Type B pancreatic cell (in vitro differentiated cells): ENCODE measurements around the gene NLRP2B. TPM values are rescaled to one million over a fixed set of nuclear protein-coding genes. Genes with fewer than 3 reads are reported as not detected.
"Not testable (repeated sequence)": the region's sequence is repeated elsewhere in the genome, so short reads cannot be mapped to it uniquely, and the experiment has no call there.

ENCODE experiments used
- DNase-seq: peaks from one replicate; pipeline ENCODE4 v3.0.0; 2021; ENCODE audit warnings: mixed read lengths; ENCODE audit not compliant: unreplicated experiment; ENCODE audit errors: extremely low spot score
- H3K27ac Mint-ChIP-seq: 2 replicates; pipeline ENCODE4 v1.8.0; 2021; ENCODE audit warnings: mild to moderate bottlenecking, mixed read lengths
- H3K27me3 Mint-ChIP-seq: 2 replicates; pipeline ENCODE4 v1.8.0; 2021; ENCODE audit warnings: mixed read lengths
- H3K36me3 Mint-ChIP-seq: 2 replicates; pipeline ENCODE4 v1.8.0; 2021; ENCODE audit warnings: mixed read lengths
- H3K4me1 Mint-ChIP-seq: one replicate; pipeline ENCODE4 v1.8.0; 2021; ENCODE audit warnings: mixed read lengths; ENCODE audit not compliant: unreplicated experiment
- H3K4me3 Mint-ChIP-seq: 2 replicates; pipeline ENCODE4 v1.8.0; 2021; ENCODE audit warnings: mild to moderate bottlenecking, mixed read lengths
- H3K9me3 Mint-ChIP-seq: 2 replicates; pipeline ENCODE4 v1.8.0; 2021; ENCODE audit warnings: mixed read lengths
- total RNA-seq: library from RNA; stranded (reverse); gene quantifications from 2 replicates; pipeline ENCODE4 v1.2.1, GENCODE V29; 2021; ENCODE audit warnings: low replicate concordance
- TF ChIP-seq, protein P1 (sequence below): fragments of 200-600 bp; sonication (generic); conservative IDR thresholded peaks from 2 replicates; pipeline ENCODE4 v1.5.0; 2021; ENCODE audit warnings: antibody characterized with exemption, mild to moderate bottlenecking

NLRP2B gene
- total RNA-seq, 1 donor from 2014 or later = not detected

DNA sequence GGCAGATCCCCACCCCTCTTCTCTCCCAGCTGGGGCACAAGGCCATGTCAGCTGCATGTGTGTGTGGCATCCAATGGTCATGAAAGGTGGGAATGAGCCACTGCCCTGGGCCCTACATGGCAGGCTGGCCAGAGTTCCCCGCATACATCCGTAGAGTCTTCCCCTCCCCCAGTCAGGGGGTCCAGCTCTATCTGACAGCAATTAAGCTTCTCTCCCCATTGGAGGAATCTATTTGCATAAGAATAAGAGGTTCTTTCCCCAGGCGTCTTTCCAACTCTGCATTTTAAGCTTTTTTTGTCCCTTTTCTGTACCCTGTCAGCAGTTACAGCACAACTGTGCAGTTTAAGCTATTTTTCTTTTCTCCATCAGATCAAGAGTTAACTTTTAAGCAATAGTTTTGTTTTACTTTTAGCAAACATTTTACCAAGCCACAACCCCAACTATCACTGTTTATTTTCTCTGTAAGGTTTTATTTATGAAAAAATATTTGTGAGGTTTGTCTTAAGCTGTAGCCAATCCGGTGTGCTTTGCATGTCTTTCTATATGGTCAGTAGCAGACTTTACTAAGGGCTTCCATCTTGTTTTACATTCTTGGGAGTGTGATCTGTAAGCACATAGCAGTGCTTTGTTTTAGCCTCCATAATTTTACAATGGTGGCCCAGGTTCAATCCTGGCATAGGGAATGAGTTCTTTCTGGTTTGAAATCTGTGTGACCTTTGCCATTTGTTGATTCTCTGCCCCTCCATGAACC lies 28.7 kb downstream of the NLRP2B start:
- Mint-ChIP-seq H3K27ac (no peak overlapping the region), H3K27me3 (no peaks in the 10 kb centered on the region), H3K4me3 (no peak overlapping the region), H3K36me3 (no peaks in the 10 kb centered on the region), H3K9me3 (peaks cover 7% of the 10 kb centered on the region), H3K4me1 (no peaks in the 10 kb centered on the region)
- TF ChIP-seq, protein P1, sequence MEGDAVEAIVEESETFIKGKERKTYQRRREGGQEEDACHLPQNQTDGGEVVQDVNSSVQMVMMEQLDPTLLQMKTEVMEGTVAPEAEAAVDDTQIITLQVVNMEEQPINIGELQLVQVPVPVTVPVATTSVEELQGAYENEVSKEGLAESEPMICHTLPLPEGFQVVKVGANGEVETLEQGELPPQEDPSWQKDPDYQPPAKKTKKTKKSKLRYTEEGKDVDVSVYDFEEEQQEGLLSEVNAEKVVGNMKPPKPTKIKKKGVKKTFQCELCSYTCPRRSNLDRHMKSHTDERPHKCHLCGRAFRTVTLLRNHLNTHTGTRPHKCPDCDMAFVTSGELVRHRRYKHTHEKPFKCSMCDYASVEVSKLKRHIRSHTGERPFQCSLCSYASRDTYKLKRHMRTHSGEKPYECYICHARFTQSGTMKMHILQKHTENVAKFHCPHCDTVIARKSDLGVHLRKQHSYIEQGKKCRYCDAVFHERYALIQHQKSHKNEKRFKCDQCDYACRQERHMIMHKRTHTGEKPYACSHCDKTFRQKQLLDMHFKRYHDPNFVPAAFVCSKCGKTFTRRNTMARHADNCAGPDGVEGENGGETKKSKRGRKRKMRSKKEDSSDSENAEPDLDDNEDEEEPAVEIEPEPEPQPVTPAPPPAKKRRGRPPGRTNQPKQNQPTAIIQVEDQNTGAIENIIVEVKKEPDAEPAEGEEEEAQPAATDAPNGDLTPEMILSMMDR = no peak
- DNase-seq = no peak

DNA sequence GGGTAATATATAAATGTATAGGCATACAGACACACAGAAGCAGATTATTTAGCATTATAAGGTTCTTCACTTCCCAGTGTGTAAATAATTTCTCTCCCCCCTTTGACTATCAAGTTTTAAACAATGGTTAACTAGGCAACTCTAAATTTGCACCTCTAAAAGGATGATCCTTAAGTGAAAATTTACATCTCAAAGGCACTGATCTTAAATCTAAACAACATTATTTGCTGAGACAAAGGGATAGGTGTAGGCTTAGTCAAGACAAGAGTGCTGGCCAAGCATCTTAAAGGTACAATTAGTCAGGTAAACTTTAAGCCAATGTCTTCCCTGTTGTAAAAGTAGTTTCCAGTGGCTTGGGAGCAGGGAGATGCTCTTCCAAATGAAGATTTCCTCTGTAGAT lies 33.0 kb downstream of the NLRP2B start:
- DNase-seq = no peak
- H3K4me1 Mint-ChIP-seq = no peaks in the 10 kb centered on the region
- H3K4me3 Mint-ChIP-seq = no peak overlapping the region
- H3K27me3 Mint-ChIP-seq = no peaks in the 10 kb centered on the region
- TF ChIP-seq, protein P1 = no peak
- H3K36me3 Mint-ChIP-seq = no peaks in the 10 kb centered on the region
- peaks cover 7% of the 10 kb centered on the region for H3K9me3 Mint-ChIP-seq
- H3K27ac Mint-ChIP-seq = no peak overlapping the region

DNA sequence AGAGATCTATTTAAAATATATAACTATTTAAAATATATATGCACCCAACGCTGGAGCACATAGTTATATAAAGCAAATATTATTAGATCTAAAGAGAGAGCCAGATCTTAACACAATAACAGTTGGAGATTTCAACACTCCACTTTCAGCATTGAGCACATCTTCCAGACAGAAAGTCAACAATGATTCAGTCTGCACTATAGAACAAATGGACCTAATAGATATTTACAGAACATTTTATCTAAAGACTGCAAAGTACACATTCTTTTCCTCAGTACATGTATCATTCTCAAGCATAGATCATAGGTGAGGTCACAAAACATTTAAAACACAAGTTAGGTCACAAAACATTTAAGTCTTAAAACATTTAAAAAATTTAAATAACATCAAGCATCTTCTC lies 36.4 kb downstream of the NLRP2B start:
- H3K9me3 Mint-ChIP-seq = no peaks in the 10 kb centered on the region
- H3K36me3 Mint-ChIP-seq = no peaks in the 10 kb centered on the region
- no peaks in the 10 kb centered on the region for H3K27me3 Mint-ChIP-seq
- TF ChIP-seq, protein P1 = no peak
- no peak overlapping the region for H3K4me3 Mint-ChIP-seq
- DNase-seq = no peak
- H3K27ac Mint-ChIP-seq = no peak overlapping the region
- no peaks in the 10 kb centered on the region for H3K4me1 Mint-ChIP-seq

DNA sequence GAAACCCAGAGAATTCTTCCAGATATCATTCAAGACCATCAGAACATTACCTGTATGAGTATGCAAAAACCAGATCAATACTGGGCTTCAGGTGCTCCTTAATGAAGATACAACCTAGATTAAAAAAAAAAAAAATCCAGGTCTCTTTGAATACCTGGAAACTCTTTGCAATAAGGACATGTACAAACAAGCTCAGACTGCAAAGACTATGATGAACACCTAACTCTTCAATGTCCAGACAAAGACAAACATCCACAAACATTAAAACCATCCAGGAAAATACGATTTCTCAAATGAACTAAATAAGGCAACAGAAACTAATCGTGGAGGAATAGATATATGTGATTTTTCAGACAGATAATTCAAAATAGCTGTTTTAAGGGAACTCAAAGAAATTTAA lies 38.7 kb downstream of the NLRP2B start:
- TF ChIP-seq, protein P1 = no peak
- Mint-ChIP-seq H3K27ac (no peak overlapping the region), H3K27me3 (no peaks in the 10 kb centered on the region), H3K9me3 (no peaks in the 10 kb centered on the region), H3K4me3 (no peak overlapping the region), H3K4me1 (no peaks in the 10 kb centered on the region), H3K36me3 (no peaks in the 10 kb centered on the region)
- no peak for DNase-seq

DNA sequence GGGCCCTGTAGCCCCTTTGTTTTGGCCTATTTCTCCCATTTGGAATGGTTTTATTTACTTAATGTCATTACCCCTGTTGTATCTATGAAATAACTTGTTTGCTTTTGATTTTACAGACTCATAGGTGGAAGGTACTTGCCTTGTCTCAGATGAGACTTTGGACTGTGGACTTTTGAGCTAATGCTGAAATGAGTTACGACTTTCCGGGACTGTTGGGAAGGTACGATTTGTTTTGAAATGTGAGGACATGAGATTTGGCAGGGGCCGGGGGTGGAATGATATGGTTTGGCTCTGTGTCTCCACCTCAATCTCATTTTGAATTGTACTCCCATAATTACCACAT lies 39.4 kb downstream of the NLRP2B start:
- TF ChIP-seq, protein P1 = no peak
- no peaks in the 10 kb centered on the region for H3K9me3 Mint-ChIP-seq
- H3K4me3 Mint-ChIP-seq = no peak overlapping the region
- H3K27ac Mint-ChIP-seq = no peak overlapping the region
- H3K4me1 Mint-ChIP-seq = no peaks in the 10 kb centered on the region
- no peaks in the 10 kb centered on the region for H3K36me3 Mint-ChIP-seq
- no peak for DNase-seq
- H3K27me3 Mint-ChIP-seq = no peaks in the 10 kb centered on the region

DNA sequence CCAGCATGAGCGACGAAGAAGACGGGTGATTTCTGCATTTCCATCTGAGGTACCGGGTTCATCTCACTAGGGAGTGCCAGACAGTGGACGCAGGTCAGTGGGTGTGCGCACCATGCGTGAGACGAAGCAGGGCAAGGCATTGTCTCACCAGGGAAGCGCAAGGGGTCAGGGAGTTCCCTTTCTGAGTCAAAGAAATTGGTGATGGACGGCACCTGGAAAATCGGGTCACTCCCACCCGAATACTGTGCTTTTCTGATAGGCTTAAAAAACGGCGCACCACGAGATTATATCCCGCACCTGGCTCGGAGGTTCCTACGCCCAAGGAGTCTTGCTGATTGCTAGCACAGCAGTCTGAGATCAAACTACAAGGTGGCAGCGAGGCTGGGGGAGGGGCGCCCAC lies 50.6 kb downstream of the NLRP2B start:
- H3K27me3 Mint-ChIP-seq, H3K4me3 Mint-ChIP-seq, H3K36me3 Mint-ChIP-seq, DNase-seq, H3K4me1 Mint-ChIP-seq, H3K27ac Mint-ChIP-seq: not testable (repeated sequence)
- peaks cover 12% of the 10 kb centered on the region for H3K9me3 Mint-ChIP-seq

Other genes with a start within 250 kb of the NLRP2B start
- gene ZXDB, start 88.2 kb downstream of the NLRP2B start, total RNA-seq = 7.1 and 10.1 TPM in 2 replicates
- gene ZXDA, start 230.2 kb upstream of the NLRP2B start, total RNA-seq = 3.5 TPM in 1 of 2 replicates, not detected in the other